HL-60 (cell line): ENCODE measurements around the gene SAPCD2.

Source experiments
- DNase-seq, 2 experiments: peaks; one replicate each; pipeline ENCODE4 v3.0.0-alpha.2; 2010 to 2020; ENCODE audit warnings: low read depth in 1 of 2, low spot score in 1 of 2
- H3K27ac ChIP-seq: fragments of 250-450 bp; sonication (Bioruptor Pico); replicated peaks from 2 replicates; pipeline ENCODE4 v1.5.1; 2020; ENCODE audit warnings: mild to moderate bottlenecking, moderate library complexity
- H3K27me3 ChIP-seq: fragments of 250-450 bp; sonication (Bioruptor Pico); 2 replicates; pipeline ENCODE4 v1.5.1; 2021; ENCODE audit warnings: mild to moderate bottlenecking, moderate library complexity; ENCODE audit not compliant: insufficient read depth, poor library complexity, severe bottlenecking
- H3K4me3 ChIP-seq: replicated peaks from 2 replicates; pipeline ENCODE4 v1.5.1; 2011; ENCODE audit warnings: mild to moderate bottlenecking, control low read depth, low read length; ENCODE audit not compliant: insufficient read depth
- GABPA ChIP-seq: IDR thresholded peaks from 2 replicates; pipeline ENCODE4 v1.6.1; 2012; ENCODE audit warnings: low read depth
- POLR2AphosphoS5 ChIP-seq: IDR thresholded peaks from 2 replicates; pipeline ENCODE4 v1.6.1; 2012; ENCODE audit warnings: low read depth
- SPI1 ChIP-seq: IDR thresholded peaks from 2 replicates; pipeline ENCODE4 v1.6.1; 2012; ENCODE audit warnings: low read depth, mild to moderate bottlenecking, borderline replicate concordance
- TF ChIP-seq, protein P1 (sequence below): IDR thresholded peaks from one replicate; pipeline ENCODE4 v1.5.1; 2011; ENCODE audit warnings: low read length, control low read depth, inconsistent platforms; ENCODE audit not compliant: insufficient read depth
- TF ChIP-seq, protein P2 (sequence below): IDR thresholded peaks from 2 replicates; pipeline ENCODE4 v1.6.1; 2012; ENCODE audit warnings: low read depth; ENCODE audit not compliant: insufficient replicate concordance

SAPCD2 gene

DNA sequence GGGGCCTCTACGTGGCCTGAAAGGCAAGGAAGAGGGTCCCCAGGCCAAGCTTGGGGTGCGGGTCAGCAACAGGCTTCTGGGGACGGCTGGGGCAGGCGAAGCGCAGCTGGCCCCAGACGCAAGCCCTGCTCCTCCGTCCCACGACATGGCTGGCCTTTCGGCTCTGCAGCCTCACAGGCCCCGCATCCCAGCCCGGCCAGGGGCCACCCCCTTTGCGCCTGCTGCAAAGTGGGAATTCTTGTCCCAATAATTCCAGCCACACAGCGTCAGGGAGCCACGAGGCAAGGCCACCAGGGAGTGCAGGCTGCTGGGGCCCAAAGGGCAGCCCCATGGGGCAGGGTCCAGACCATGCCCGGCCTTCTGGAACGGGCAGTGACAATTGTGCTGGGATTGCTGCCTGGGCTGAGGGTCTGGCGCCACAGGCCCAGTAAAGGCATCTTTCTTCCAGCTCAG is 15.4 kb downstream of the SAPCD2 start:
- H3K27ac ChIP-seq: no peak overlapping the region
- DNase-seq: no peak
- TF ChIP-seq, protein P1, sequence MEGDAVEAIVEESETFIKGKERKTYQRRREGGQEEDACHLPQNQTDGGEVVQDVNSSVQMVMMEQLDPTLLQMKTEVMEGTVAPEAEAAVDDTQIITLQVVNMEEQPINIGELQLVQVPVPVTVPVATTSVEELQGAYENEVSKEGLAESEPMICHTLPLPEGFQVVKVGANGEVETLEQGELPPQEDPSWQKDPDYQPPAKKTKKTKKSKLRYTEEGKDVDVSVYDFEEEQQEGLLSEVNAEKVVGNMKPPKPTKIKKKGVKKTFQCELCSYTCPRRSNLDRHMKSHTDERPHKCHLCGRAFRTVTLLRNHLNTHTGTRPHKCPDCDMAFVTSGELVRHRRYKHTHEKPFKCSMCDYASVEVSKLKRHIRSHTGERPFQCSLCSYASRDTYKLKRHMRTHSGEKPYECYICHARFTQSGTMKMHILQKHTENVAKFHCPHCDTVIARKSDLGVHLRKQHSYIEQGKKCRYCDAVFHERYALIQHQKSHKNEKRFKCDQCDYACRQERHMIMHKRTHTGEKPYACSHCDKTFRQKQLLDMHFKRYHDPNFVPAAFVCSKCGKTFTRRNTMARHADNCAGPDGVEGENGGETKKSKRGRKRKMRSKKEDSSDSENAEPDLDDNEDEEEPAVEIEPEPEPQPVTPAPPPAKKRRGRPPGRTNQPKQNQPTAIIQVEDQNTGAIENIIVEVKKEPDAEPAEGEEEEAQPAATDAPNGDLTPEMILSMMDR: no peak
- TF ChIP-seq SPI1 (no peak), POLR2AphosphoS5 (no peak), GABPA (no peak)
- TF ChIP-seq, protein P2, sequence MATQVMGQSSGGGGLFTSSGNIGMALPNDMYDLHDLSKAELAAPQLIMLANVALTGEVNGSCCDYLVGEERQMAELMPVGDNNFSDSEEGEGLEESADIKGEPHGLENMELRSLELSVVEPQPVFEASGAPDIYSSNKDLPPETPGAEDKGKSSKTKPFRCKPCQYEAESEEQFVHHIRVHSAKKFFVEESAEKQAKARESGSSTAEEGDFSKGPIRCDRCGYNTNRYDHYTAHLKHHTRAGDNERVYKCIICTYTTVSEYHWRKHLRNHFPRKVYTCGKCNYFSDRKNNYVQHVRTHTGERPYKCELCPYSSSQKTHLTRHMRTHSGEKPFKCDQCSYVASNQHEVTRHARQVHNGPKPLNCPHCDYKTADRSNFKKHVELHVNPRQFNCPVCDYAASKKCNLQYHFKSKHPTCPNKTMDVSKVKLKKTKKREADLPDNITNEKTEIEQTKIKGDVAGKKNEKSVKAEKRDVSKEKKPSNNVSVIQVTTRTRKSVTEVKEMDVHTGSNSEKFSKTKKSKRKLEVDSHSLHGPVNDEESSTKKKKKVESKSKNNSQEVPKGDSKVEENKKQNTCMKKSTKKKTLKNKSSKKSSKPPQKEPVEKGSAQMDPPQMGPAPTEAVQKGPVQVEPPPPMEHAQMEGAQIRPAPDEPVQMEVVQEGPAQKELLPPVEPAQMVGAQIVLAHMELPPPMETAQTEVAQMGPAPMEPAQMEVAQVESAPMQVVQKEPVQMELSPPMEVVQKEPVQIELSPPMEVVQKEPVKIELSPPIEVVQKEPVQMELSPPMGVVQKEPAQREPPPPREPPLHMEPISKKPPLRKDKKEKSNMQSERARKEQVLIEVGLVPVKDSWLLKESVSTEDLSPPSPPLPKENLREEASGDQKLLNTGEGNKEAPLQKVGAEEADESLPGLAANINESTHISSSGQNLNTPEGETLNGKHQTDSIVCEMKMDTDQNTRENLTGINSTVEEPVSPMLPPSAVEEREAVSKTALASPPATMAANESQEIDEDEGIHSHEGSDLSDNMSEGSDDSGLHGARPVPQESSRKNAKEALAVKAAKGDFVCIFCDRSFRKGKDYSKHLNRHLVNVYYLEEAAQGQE: no peak
- no peak overlapping the region for H3K4me3 ChIP-seq
- H3K27me3 ChIP-seq: peaks cover 29% of the 10 kb centered on the region

DNA sequence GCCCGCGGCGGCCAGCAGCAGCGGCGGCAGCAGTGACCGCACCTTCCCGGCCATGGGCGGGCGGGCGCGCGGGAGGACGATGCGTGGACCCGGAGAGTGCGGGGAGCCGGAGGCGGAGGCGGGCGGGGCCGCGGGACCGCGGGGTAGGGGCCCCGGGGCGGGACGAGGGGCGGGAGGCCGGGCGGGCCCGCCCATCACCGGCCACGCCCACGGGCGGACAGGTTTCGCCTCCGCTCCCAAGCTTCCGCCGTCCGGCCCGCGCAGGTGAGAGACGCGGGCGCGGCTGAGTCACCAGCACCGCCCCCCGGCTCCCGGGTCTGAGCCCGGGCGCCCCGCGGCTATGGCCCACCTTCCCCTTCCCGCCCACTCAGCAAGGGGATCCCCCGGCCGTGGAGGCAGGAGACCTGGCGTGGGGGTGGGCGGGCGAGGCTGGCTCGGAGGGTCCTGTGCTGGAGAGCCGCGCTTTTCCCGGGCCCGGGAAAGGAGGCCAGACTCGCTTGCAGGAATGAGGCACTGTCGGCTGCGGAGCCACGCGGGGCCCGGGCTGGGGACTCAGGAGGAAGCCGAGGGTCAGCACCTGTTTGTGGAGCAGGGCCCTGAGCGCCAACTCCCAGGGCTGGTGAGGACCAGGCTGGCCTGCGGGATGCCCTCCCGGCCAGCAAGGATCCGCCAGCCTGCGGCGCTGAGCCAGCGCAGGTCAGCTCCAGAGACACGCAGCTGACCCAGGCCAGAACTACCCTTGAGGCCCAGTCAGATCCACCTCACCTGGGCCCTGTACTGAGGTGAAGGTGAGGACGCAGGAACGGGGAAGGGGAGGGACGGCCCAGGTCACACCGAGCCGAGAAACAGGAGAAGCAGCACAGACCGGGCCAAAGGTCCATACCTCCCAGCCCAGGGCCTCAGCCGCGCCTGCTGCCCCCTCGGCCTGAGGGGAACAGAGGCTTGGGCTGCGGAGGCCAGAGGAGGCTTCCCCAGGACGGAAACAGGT is 16.1 kb downstream of the SAPCD2 start, which contains the start of gene ENTPD2:
ENTPD2 (minus strand) TSS at position 118 of the 988 bp plus-strand sequence; CDS start at position 54, 64 bp downstream.
- Histone ChIP-seq H3K27me3 (peaks cover 34% of the 10 kb centered on the region), H3K27ac (no peak within 1 kb of the TSS), H3K4me3 (no peak within 1 kb of the TSS)
- no peak for DNase-seq
- TF ChIP-seq, protein P2: no peak
- no peak for TF ChIP-seq POLR2AphosphoS5
- TF ChIP-seq SPI1: no peak
- TF ChIP-seq, protein P1: no peak
- no peak for TF ChIP-seq GABPA

DNA sequence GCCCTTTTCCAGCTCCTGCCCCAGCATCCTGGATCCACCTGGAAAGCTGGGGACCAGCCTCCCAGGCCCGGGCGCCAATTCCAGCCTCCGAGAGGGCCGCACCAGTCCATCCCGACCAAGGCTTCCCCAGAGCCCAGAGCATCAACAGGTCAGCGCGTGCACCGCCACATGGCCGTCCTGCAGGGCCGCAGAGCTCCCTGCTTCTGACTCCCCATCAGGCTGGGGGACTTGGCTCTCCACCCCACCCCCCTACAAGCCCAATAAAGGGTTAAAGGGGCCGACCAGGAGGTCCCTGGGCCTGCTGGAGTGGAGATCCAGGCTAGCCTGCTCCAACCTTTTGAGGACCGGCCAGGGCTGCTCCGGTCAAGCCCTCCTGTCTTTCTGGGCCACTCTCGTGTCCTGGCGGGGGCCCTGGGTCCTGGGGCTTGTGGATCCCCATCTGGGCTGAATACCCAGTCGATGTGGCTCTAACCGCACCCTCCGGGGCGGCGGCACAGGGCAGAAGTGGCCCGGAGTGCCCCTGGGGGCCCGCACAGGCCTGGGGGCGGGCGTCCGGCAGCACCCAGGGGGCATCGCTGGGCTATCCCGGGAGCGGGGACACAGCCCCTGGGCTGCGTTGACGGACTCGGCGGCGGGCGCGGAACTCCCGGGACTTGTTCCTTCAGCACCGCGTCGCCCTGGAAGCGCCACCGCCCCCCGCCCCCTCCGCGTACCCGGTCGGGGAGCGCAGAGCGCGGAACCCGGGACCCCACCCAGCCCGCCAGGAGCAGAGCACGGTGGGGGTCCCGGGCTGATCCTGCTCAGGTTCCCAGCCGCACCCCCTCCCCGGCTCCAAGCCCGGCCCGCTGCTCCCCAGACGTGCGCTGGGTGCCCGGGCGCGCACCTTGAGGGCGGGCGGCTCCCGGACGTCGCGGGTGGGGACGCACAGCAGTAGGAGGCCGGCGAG is 17.1 kb downstream of the SAPCD2 start:
- Histone ChIP-seq H3K27ac (no peak overlapping the region), H3K4me3 (no peak overlapping the region), H3K27me3 (peaks cover 38% of the 10 kb centered on the region)
- no peak for TF ChIP-seq SPI1
- TF ChIP-seq POLR2AphosphoS5: no peak
- TF ChIP-seq, protein P2: no peak
- TF ChIP-seq, protein P1: no peak
- TF ChIP-seq GABPA: no peak
- DNase-seq: no peak
